HEK293 (cell line): ENCODE data around the gene NAP1L4.

Experiments used
- CTCF ChIP-seq: fragments of 450-650 bp; formaldehyde crosslinking; IDR thresholded peaks from 2 replicates; pipeline ENCODE4 v1.5.1; 2016; ENCODE audit warnings: missing biosample characterization, missing genetic modification characterization
- MYNN ChIP-seq: fragments of 450-650 bp; formaldehyde crosslinking; IDR thresholded peaks from 2 replicates; pipeline ENCODE4 v1.5.1; 2016; ENCODE audit warnings: missing biosample characterization, missing genetic modification characterization, borderline replicate concordance
- PRDM10 ChIP-seq: fragments of 450-650 bp; formaldehyde crosslinking; IDR thresholded peaks from 2 replicates; pipeline ENCODE4 v1.5.1; 2016; ENCODE audit warnings: missing biosample characterization, missing genetic modification characterization
- REST ChIP-seq: fragments of 450-650 bp; formaldehyde crosslinking; IDR thresholded peaks from 2 replicates; pipeline ENCODE4 v1.5.1; 2016; ENCODE audit warnings: missing biosample characterization, missing genetic modification characterization
- ZNF133 ChIP-seq: fragments of 450-650 bp; formaldehyde crosslinking; IDR thresholded peaks from 2 replicates; pipeline ENCODE4 v1.5.1; 2016; ENCODE audit warnings: missing biosample characterization, missing genetic modification characterization
- ZNF658 ChIP-seq: fragments of 450-650 bp; formaldehyde crosslinking; IDR thresholded peaks from 2 replicates; pipeline ENCODE4; 2016; ENCODE audit warnings: missing biosample characterization, missing genetic modification characterization

GRCh38 chr11:2944530-2944929, 47.6 kb downstream of the NAP1L4 start:
- no peak for TF ChIP-seq CTCF
- no peak for TF ChIP-seq ZNF133 (tag by site-specific recombination)
- TF ChIP-seq ZNF658, result no peak
- no peak for TF ChIP-seq PRDM10 (tag by site-specific recombination)
- TF ChIP-seq MYNN, result no peak
- no peak for TF ChIP-seq REST
